ENCODE results near the gene CPED1.

DNA sequence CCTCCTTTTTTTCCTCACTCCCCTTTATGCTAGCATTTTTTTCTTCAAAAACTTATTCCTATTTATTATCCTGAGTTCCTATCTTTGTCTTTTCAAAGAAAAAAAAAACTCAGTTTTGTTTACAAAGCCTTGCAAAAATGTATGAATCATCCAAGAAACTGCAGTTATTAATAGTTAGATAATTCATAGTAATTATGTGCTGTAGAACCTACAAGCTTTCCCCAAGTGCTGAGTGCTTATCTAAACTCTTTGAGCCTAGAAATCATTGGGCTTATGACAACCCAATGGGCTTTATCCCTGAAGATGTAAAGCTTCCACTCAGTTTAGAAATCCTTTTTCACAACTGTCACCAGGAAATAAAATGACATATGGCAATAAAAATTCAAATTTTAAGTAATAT is 194.4 kb downstream of the CPED1 start:
- TF ChIP-seq, protein P1, sequence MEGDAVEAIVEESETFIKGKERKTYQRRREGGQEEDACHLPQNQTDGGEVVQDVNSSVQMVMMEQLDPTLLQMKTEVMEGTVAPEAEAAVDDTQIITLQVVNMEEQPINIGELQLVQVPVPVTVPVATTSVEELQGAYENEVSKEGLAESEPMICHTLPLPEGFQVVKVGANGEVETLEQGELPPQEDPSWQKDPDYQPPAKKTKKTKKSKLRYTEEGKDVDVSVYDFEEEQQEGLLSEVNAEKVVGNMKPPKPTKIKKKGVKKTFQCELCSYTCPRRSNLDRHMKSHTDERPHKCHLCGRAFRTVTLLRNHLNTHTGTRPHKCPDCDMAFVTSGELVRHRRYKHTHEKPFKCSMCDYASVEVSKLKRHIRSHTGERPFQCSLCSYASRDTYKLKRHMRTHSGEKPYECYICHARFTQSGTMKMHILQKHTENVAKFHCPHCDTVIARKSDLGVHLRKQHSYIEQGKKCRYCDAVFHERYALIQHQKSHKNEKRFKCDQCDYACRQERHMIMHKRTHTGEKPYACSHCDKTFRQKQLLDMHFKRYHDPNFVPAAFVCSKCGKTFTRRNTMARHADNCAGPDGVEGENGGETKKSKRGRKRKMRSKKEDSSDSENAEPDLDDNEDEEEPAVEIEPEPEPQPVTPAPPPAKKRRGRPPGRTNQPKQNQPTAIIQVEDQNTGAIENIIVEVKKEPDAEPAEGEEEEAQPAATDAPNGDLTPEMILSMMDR (IDR thresholded peaks at IDR 0.05) = no peak
- TF ChIP-seq POLR2A (IDR thresholded peaks at IDR 0.05) (no peak), EP300 (IDR thresholded peaks at IDR 0.05) (no peak)

Measured in tibial nerve (tissue), 4 donors.